IMR-90 (cell line): Measurements from ENCODE around the gene MED26. TPM values are rescaled to one million over a fixed set of nuclear protein-coding genes. Genes with fewer than 3 reads are reported as not detected.

ENCODE experiments used
- ATAC-seq: fragments of 200-7000 bp; cut with Tn5 transposase; 2 replicates; pipeline ENCODE4 v1.9.1; 2020; ENCODE audit warnings: low read depth, mild to moderate bottlenecking, moderate library complexity
- BruUV-seq: library from RNA; stranded (reverse); fragments of 400-500 nt; replicated peaks from 2 replicates; lab custom pipeline; 2021; lab: Mats Ljungman, UMichigan
- CTCF ChIA-PET: fragments of 300-600 bp; formaldehyde crosslinking; extraction: SDS; loops from one replicate; lab custom pipeline; 2021; ENCODE audit warnings: antibody characterized with exemption; lab: Yijun Ruan, JAX
- POLR2A ChIA-PET: fragments of 300-600 bp; sonication (Branson Sonifier 250); formaldehyde crosslinking; loops from one replicate; lab custom pipeline; 2022; ENCODE audit warnings: antibody characterized with exemption; ENCODE audit not compliant: unreplicated experiment; lab: Charles Lee
- DNase-seq: peaks from one replicate; pipeline ENCODE4 v3.0.0; 2013
- H2AFZ ChIP-seq: replicated peaks from 2 replicates; pipeline ENCODE3; 2013; ENCODE audit warnings: low read length, mild to moderate bottlenecking; ENCODE audit not compliant: poor library complexity
- H2AK5ac ChIP-seq: 2 replicates; pipeline ENCODE4 v1.6.1; 2013; ENCODE audit warnings: low read depth, low read length, inconsistent platforms
- H2AK9ac ChIP-seq: replicated peaks from 2 replicates; pipeline ENCODE3; 2013; ENCODE audit warnings: mild to moderate bottlenecking, low read depth, low read length, moderate library complexity; ENCODE audit not compliant: poor library complexity
- H2BK120ac ChIP-seq: 2 replicates; pipeline ENCODE4 v1.6.1; 2013; ENCODE audit warnings: low read depth, low read length, inconsistent platforms
- H2BK15ac ChIP-seq: 3 replicates; pipeline ENCODE4 v1.6.1; 2013; ENCODE audit warnings: low read depth, low read length, inconsistent platforms
- H2BK20ac ChIP-seq: 2 replicates; pipeline ENCODE4 v1.6.1; 2013; ENCODE audit warnings: low read depth, mild to moderate bottlenecking, inconsistent platforms, low read length, moderate library complexity
- H2BK5ac ChIP-seq: 2 replicates; pipeline ENCODE4 v1.6.1; 2013; ENCODE audit warnings: mild to moderate bottlenecking, low read depth, low read length, inconsistent platforms; ENCODE audit not compliant: poor library complexity, severe bottlenecking
- H3K14ac ChIP-seq: replicated peaks from 2 replicates; pipeline ENCODE4 v1.6.1; 2013; ENCODE audit warnings: low read depth, low read length, inconsistent platforms
- H3K18ac ChIP-seq: 2 replicates; pipeline ENCODE4 v1.6.1; 2013; ENCODE audit warnings: low read depth, low read length, control low read depth
- H3K23ac ChIP-seq: 2 replicates; pipeline ENCODE4 v1.6.1; 2013; ENCODE audit warnings: low read depth, low read length, inconsistent platforms
- H3K27ac ChIP-seq: 2 replicates; pipeline ENCODE4 v1.5.1; 2013; ENCODE audit warnings: mild to moderate bottlenecking, control low read depth, low read length; ENCODE audit not compliant: insufficient read depth
- H3K27me3 ChIP-seq: 2 replicates; pipeline ENCODE4 v1.6.1; 2013; ENCODE audit warnings: low read length; ENCODE audit not compliant: control insufficient read depth, insufficient read depth
- H3K36me3 ChIP-seq: 2 replicates; pipeline ENCODE4 v1.6.1; 2013; ENCODE audit warnings: low read length, mixed read lengths; ENCODE audit not compliant: control insufficient read depth, insufficient read depth
- H3K4ac ChIP-seq: 2 replicates; pipeline ENCODE4 v1.6.1; 2013; ENCODE audit warnings: low read depth, low read length, inconsistent platforms
- H3K4me1 ChIP-seq: 2 replicates; pipeline ENCODE4 v1.6.1; 2013; ENCODE audit warnings: low read length, mixed read lengths; ENCODE audit not compliant: control insufficient read depth, insufficient read depth
- H3K4me2 ChIP-seq: 2 replicates; pipeline ENCODE4 v1.6.1; 2013; ENCODE audit warnings: low read depth, mild to moderate bottlenecking, control low read depth, low read length, moderate library complexity
- H3K4me3 ChIP-seq: 2 replicates; pipeline ENCODE4 v1.5.1; 2013; ENCODE audit warnings: low read depth, mild to moderate bottlenecking, control low read depth, low read length, moderate library complexity; ENCODE audit not compliant: insufficient read depth
- H3K56ac ChIP-seq: 2 replicates; pipeline ENCODE4 v1.6.1; 2013; ENCODE audit warnings: low read length, inconsistent platforms; ENCODE audit not compliant: insufficient read depth; ENCODE audit errors: extremely low read depth
- H3K79me1 ChIP-seq, 2 experiments: 2 replicates each; pipeline ENCODE4 v1.6.1; 2013; ENCODE audit warnings: low read length in 2 of 2, inconsistent platforms in 1 of 2, low read depth in 1 of 2
- H3K9ac ChIP-seq: 2 replicates; pipeline ENCODE4 v1.6.1; 2013; ENCODE audit warnings: low read depth, low read length, control low read depth
- H3K9me1 ChIP-seq: 2 replicates; pipeline ENCODE4 v1.6.1; 2013; ENCODE audit warnings: low read length, inconsistent platforms; ENCODE audit not compliant: insufficient read depth
- H3K9me3 ChIP-seq: 2 replicates; pipeline ENCODE4 v1.6.1; 2013; ENCODE audit warnings: low read length; ENCODE audit not compliant: control insufficient read depth, insufficient read depth
- H4K20me1 ChIP-seq: 2 replicates; pipeline ENCODE4 v1.6.1; 2013; ENCODE audit warnings: low read length, inconsistent platforms; ENCODE audit not compliant: insufficient read depth
- H4K5ac ChIP-seq: 2 replicates; pipeline ENCODE4 v1.6.1; 2013; ENCODE audit warnings: mild to moderate bottlenecking, low read depth, low read length, control low read depth
- H4K8ac ChIP-seq, 2 experiments: 2 replicates each; pipeline ENCODE4 v1.6.1; 2013; ENCODE audit warnings: low read depth in 2 of 2, low read length in 2 of 2, control low read depth in 1 of 2, inconsistent platforms in 1 of 2
- H4K91ac ChIP-seq: 2 replicates; pipeline ENCODE4 v1.6.1; 2013; ENCODE audit warnings: low read depth, low read length, inconsistent platforms; ENCODE audit not compliant: insufficient read depth
- BHLHE40 ChIP-seq: fragments of 150-350 bp; IDR thresholded peaks from 2 replicates; pipeline ENCODE4 v1.6.1; 2016; ENCODE audit warnings: mild to moderate bottlenecking, low read depth, low read length
- CEBPB ChIP-seq: IDR thresholded peaks from 2 replicates; pipeline ENCODE4 v1.6.1; 2012; ENCODE audit warnings: low read depth, low read length, improper control_type of control experiment
- CHD1 ChIP-seq: IDR thresholded peaks from 2 replicates; pipeline ENCODE4 v1.6.1; 2012; ENCODE audit warnings: low read depth, low read length, improper control_type of control experiment
- CTCF ChIP-seq: conservative IDR thresholded peaks from 2 replicates; pipeline ENCODE4 v1.5.1; 2012; ENCODE audit warnings: mild to moderate bottlenecking, low read depth, low read length, improper control_type of control experiment
- ELK1 ChIP-seq: fragments of 150-350 bp; IDR thresholded peaks from 2 replicates; pipeline ENCODE4 v1.6.1; 2016; ENCODE audit warnings: low read depth, mild to moderate bottlenecking, low read length, moderate library complexity, borderline replicate concordance
- FOS ChIP-seq: fragments of 150-350 bp; IDR thresholded peaks from 2 replicates; pipeline ENCODE4 v1.6.1; 2016; ENCODE audit warnings: low read depth, low read length
- MAFK ChIP-seq: IDR thresholded peaks from 2 replicates; pipeline ENCODE4 v1.6.1; 2012; ENCODE audit warnings: low read depth, low read length, improper control_type of control experiment
- MAZ ChIP-seq: IDR thresholded peaks from 2 replicates; pipeline ENCODE4 v1.6.1; 2012; ENCODE audit warnings: low read depth, mild to moderate bottlenecking, low read length, improper control_type of control experiment, moderate library complexity, borderline replicate concordance
- MXI1 ChIP-seq: IDR thresholded peaks from 2 replicates; pipeline ENCODE4 v1.6.1; 2012; ENCODE audit warnings: low read depth, mild to moderate bottlenecking, low read length, moderate library complexity, borderline replicate concordance
- NFE2L2 ChIP-seq: fragments of 150-350 bp; IDR thresholded peaks from 2 replicates; pipeline ENCODE4 v1.6.1; 2016; ENCODE audit warnings: low read depth, mild to moderate bottlenecking, low read length
- POLR2A ChIP-seq: IDR thresholded peaks from 2 replicates; pipeline ENCODE4 v1.6.1; 2012; ENCODE audit warnings: mild to moderate bottlenecking, low read depth, low read length
- RAD21 ChIP-seq: IDR thresholded peaks from 2 replicates; pipeline ENCODE4 v1.6.1; 2012; ENCODE audit warnings: low read length, improper control_type of control experiment
- RCOR1 ChIP-seq: IDR thresholded peaks from 2 replicates; pipeline ENCODE4 v1.6.1; 2012; ENCODE audit warnings: mild to moderate bottlenecking, low read length, improper control_type of control experiment; ENCODE audit not compliant: insufficient replicate concordance
- RFX5 ChIP-seq: IDR thresholded peaks from 2 replicates; pipeline ENCODE4 v1.8.0; 2012; ENCODE audit warnings: low read depth, mild to moderate bottlenecking, low read length, moderate library complexity
- SMC3 ChIP-seq: fragments of 150-350 bp; IDR thresholded peaks from 2 replicates; pipeline ENCODE4 v1.6.1; 2016; ENCODE audit warnings: low read depth, mild to moderate bottlenecking, antibody characterized with exemption, low read length, moderate library complexity
- USF2 ChIP-seq: fragments of 150-350 bp; IDR thresholded peaks from 2 replicates; pipeline ENCODE4 v1.6.1; 2017; ENCODE audit warnings: mild to moderate bottlenecking, antibody characterized with exemption, low read length, low read depth
- whole genome bisulfite sequencing, 2 experiments: methylation state at CpG; one replicate each; pipeline versions ENCODE4 v1.1.5 to v1.1.7; 2013; ENCODE audit warnings: missing lambda C conversion rate in 2 of 2; ENCODE audit not compliant: insufficient read length in 1 of 2; ENCODE audit errors: extremely low coverage in 2 of 2; 5-methylcytosine and 5-hydroxymethylcytosine counted together
- dilution Hi-C: fragments of 300-500 bp; cut with HindIII; formaldehyde crosslinking; loops from one replicate; pipeline ENCODE4 v1.14.3; 2018; ENCODE audit warnings: low sequenced_read_pairs; ENCODE audit not compliant: unreplicated experiment
- in situ Hi-C: fragments of 300-500 bp; cut with MboI; formaldehyde crosslinking; loops from 3 replicates; pipeline ENCODE4 v1.14.3; 2019; ENCODE audit warnings: low sequenced_read_pairs, inconsistent platforms, mixed read lengths
- intact Hi-C: fragments of 100-400 bp; cut with micrococcal nuclease; formaldehyde crosslinking; loops from 2 replicates; pipeline ENCODE4 v1.10.0; 2022
- polyA plus RNA-seq, 3 experiments: library from polyadenylated mRNA; depleted of rRNA; stranded (reverse); fragments of >200 nt; gene quantifications; 2 replicates each; pipeline ENCODE4 v1.2.3, GENCODE V29; 2012; ENCODE audit warnings: low replicate concordance in 1 of 3
- total RNA-seq: library from RNA; depleted of rRNA; stranded (reverse); fragments of >200 nt; gene quantifications from 2 replicates; pipeline ENCODE4 v1.2.3, GENCODE V29; 2012

The MED26 gene
- total and polyA plus RNA-seq, 2 of the 4 experiments (the other 2 are of a cell fraction), result 2.0 to 4.0 TPM

- no peak overlapping the region for H4K8ac ChIP-seq
- H4K5ac ChIP-seq, result no peak overlapping the region
- intact Hi-C loops (no loop called here), dilution Hi-C loops (no loop called here), in situ Hi-C loops (no loop called here)
- H2AK9ac ChIP-seq, result peak overlapping the region; percentile 52
- no TSS peak for BruUV-seq
- H2AK5ac ChIP-seq, result no peak overlapping the region
- ChIA-PET POLR2A (interaction anchor here (0.7 kb wide), 1 partner anchor 43 kb away, joined by 3 read pairs; the partner anchor contains the start of gene MED26), CTCF (no interaction called here)
- no peak overlapping the region for H3K9ac ChIP-seq
- no peak overlapping the region for H2BK5ac ChIP-seq
- H3K27me3 ChIP-seq, result no peaks in the 10 kb centered on the region
- no peak overlapping the region for H4K91ac ChIP-seq
- H3K4me1 ChIP-seq, result peaks cover 40% of the 10 kb centered on the region
- no peak overlapping the region for H3K27ac ChIP-seq
- no peak overlapping the region for H3K4ac ChIP-seq
- WGBS, 2 experiments, result 97% methylated on average over 5 of the region's 13 CpGs; no CpG with 5 or more reads in 1 of the 2 experiments
- no peak overlapping the region for H3K56ac ChIP-seq
- H3K79me1 ChIP-seq, result peaks cover 40 to 99% of the 10 kb centered on the region in 2 experiments
- peaks cover 49% of the 10 kb centered on the region for H3K9me1 ChIP-seq
- H2AFZ ChIP-seq, result no peak overlapping the region
- H3K4me3 ChIP-seq, result no peak overlapping the region
- DNase-seq (no peak), ATAC-seq (no peak)
- H2BK20ac ChIP-seq, result no peak overlapping the region
- H2BK15ac ChIP-seq, result no peak overlapping the region
- H3K36me3 ChIP-seq, result no peaks in the 10 kb centered on the region
- H4K20me1 ChIP-seq, result peaks cover 98% of the 10 kb centered on the region
- no peak overlapping the region for H3K14ac ChIP-seq
- no peak overlapping the region for H2BK120ac ChIP-seq
- H3K4me2 ChIP-seq, result no peak overlapping the region
- no peak overlapping the region for H3K23ac ChIP-seq
- H3K18ac ChIP-seq, result no peak overlapping the region
- no peaks in the 10 kb centered on the region for H3K9me3 ChIP-seq
- TF ChIP-seq FOS (no peak), MXI1 (no peak), CTCF (no peak), RAD21 (no peak), NFE2L2 (no peak), MAFK (no peak), CHD1 (no peak), RFX5 (no peak), BHLHE40 (no peak), POLR2A (no peak), ELK1 (no peak), MAZ (no peak), RCOR1 (no peak), CEBPB (no peak), SMC3 (no peak), USF2 (no peak)
These were observed 42.8 kb downstream of the MED26 start for GRCh38 chr19:16585094-16585801.
